ENCODE measurements around the gene COPRS. TPM values are rescaled to one million over a fixed set of nuclear protein-coding genes. Genes with fewer than 3 reads are reported as not detected.
"Not testable (repeated sequence)": the region's sequence is repeated elsewhere in the genome, so short reads cannot be mapped to it uniquely, and the experiment has no call there.

COPRS gene
- total RNA-seq, 2 experiments from 2014 or later, result 14.9 to 16.5 TPM

GRCh38 chr17:31819578-31819977 is 39.5 kb downstream of the COPRS start:
- Mint-ChIP-seq H3K27me3 (peaks cover 4% of the 10 kb centered on the region), H3K4me3 (no peak overlapping the region), H3K27ac (no peak overlapping the region), H3K4me1 (no peaks in the 10 kb centered on the region), H3K36me3 (ENCODE audit: low read depth) (no peaks in the 10 kb centered on the region), H3K9me3 (no peaks in the 10 kb centered on the region)
- ChIA-PET CTCF (no interaction called here), POLR2A (no interaction called here)
- DNase-seq, result no peak

DNA sequence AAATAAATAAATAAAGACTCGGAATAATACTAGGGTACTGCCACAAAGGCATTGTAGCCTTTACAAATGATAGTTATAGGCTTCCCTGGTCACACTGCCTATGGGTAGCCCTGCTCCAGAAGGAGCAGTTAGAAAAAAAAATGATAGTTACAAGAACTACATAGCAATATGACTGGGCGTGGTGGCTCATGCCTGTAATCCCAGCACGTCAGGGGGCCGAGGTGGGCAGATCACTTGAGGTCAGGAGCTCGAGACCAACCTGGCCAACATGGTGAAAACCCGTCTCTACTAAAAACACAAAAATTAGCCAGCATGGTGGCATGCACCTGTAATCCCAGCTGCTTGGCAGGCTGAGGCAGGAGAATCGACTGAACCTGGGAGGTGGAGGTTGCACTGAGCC is 40.2 kb downstream of the COPRS start:
- H3K27ac Mint-ChIP-seq; DNase-seq; CTCF ChIA-PET; H3K4me3 Mint-ChIP-seq; H3K9me3 Mint-ChIP-seq; H3K27me3 Mint-ChIP-seq; H3K36me3 Mint-ChIP-seq (ENCODE audit: low read depth); POLR2A ChIA-PET; H3K4me1 Mint-ChIP-seq: not testable (repeated sequence)

GRCh38 chr17:31815212-31815730 is 43.8 kb downstream of the COPRS start:
- no peak overlapping the region for H3K27ac Mint-ChIP-seq
- DNase-seq, result no peak
- POLR2A ChIA-PET, result no interaction called here
- peaks cover 8% of the 10 kb centered on the region for H3K27me3 Mint-ChIP-seq
- H3K36me3 Mint-ChIP-seq (ENCODE audit: low read depth), result no peaks in the 10 kb centered on the region
- CTCF ChIA-PET, result no interaction called here
- H3K4me1 Mint-ChIP-seq, result no peaks in the 10 kb centered on the region
- no peaks in the 10 kb centered on the region for H3K9me3 Mint-ChIP-seq
- no peak overlapping the region for H3K4me3 Mint-ChIP-seq

GRCh38 chr17:31811101-31811500 is 47.9 kb downstream of the COPRS start:
- H3K36me3 Mint-ChIP-seq (ENCODE audit: low read depth), result no peaks in the 10 kb centered on the region
- ChIA-PET POLR2A (no interaction called here), CTCF (no interaction called here)
- H3K4me3 Mint-ChIP-seq, result no peak overlapping the region
- no peak for DNase-seq
- H3K27ac Mint-ChIP-seq, result no peak overlapping the region
- peaks cover 9% of the 10 kb centered on the region for H3K27me3 Mint-ChIP-seq
- H3K4me1 Mint-ChIP-seq, result no peaks in the 10 kb centered on the region
- H3K9me3 Mint-ChIP-seq, result no peaks in the 10 kb centered on the region

GRCh38 chr17:31809876-31810275 is 49.2 kb downstream of the COPRS start:
- H3K9me3 Mint-ChIP-seq; POLR2A ChIA-PET; H3K4me3 Mint-ChIP-seq; CTCF ChIA-PET; H3K4me1 Mint-ChIP-seq; DNase-seq; H3K36me3 Mint-ChIP-seq (ENCODE audit: low read depth); H3K27ac Mint-ChIP-seq; H3K27me3 Mint-ChIP-seq: not testable (repeated sequence)

DNA sequence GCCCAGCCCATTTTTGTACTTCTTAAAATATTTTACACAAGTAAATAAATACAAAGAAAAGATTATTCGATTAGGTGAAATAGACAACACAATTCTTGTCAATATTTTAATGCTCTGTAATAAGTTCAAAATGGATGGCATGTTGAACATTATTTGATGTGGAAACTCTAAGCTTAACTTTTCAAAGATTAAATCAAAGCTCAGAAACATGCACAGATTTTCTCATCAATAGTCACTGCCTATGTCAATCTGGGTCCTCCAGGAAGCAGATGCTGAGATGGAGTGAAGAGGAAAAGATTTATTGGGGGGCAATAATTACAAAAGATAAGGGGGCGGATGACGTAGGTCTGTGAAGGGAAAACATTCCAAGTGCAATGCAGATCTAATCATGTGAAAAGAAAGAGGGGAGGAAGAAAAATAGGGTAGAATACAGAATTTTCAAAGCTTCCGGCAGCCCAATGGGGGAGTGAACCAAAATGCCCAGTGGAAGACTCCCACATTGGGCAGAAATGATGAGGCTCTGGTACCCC is 50.5 kb downstream of the COPRS start:
- Mint-ChIP-seq H3K4me3 (no peak overlapping the region), H3K36me3 (ENCODE audit: low read depth) (no peaks in the 10 kb centered on the region), H3K9me3 (no peaks in the 10 kb centered on the region), H3K27ac (no peak overlapping the region), H3K27me3 (peaks cover 9% of the 10 kb centered on the region), H3K4me1 (no peaks in the 10 kb centered on the region)
- POLR2A ChIA-PET, result no interaction called here
- CTCF ChIA-PET, result no interaction called here
- DNase-seq, result no peak

- Mint-ChIP-seq H3K27me3 (peaks cover 8% of the 10 kb centered on the region), H3K36me3 (ENCODE audit: low read depth) (no peaks in the 10 kb centered on the region), H3K4me3 (no peak overlapping the region), H3K27ac (no peak overlapping the region), H3K4me1 (no peaks in the 10 kb centered on the region), H3K9me3 (no peaks in the 10 kb centered on the region)
- ChIA-PET POLR2A (no interaction called here), CTCF (no interaction called here)
- DNase-seq, result no peak
Measured at GRCh38 chr17:31807846-31808245, 51.2 kb downstream of the COPRS start.

GRCh38 chr17:31806921-31807320 is 52.1 kb downstream of the COPRS start:
- Mint-ChIP-seq H3K9me3 (no peaks in the 10 kb centered on the region), H3K27ac (no peak overlapping the region), H3K4me3 (no peak overlapping the region), H3K4me1 (no peaks in the 10 kb centered on the region), H3K36me3 (ENCODE audit: low read depth) (no peaks in the 10 kb centered on the region), H3K27me3 (peaks cover 8% of the 10 kb centered on the region)
- ChIA-PET CTCF (interaction anchor here (0.7 kb wide), 1 partner anchor 616 kb away, joined by 3 read pairs; no protein-coding TSS in a partner anchor), POLR2A (no interaction called here)
- no peak for DNase-seq

DNA sequence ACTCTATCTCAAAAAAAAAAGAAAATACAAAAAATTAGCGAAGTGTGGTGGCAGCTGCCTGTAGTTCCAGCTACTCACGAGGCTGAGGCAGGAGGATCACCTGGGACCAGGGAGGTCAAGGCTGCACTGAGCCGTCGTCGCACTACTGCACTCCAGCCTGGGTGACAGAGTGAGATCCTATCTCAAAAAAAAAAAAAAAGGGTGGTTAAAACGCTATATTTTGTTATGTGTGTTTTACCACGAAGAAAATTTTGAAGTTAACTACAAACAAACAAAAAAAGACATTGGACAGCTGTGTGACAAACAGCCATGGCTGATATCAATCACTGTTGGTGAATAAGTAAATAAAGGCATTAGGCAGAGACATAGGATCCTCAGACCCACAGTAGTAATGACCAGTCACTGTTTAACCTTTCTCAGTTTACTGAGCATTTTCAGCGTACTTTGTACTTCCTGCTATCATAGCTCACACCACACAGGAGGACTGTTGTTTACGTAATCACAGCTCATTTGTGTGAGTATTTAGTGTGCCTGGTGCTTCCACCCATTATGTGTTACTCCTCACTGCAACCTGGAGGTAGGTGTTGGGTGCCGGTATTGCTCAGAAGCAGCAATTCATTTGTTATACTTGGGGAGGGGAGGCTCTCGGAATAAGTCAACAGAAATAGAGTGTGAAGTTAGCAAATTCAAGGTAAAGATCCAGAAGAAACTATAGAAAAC is 55.4 kb downstream of the COPRS start:
- ChIA-PET POLR2A (no interaction called here), CTCF (no interaction called here)
- no peaks in the 10 kb centered on the region for H3K36me3 Mint-ChIP-seq (ENCODE audit: low read depth)
- no peak overlapping the region for H3K4me3 Mint-ChIP-seq
- no peak overlapping the region for H3K27ac Mint-ChIP-seq
- DNase-seq, result no peak
- no peaks in the 10 kb centered on the region for H3K4me1 Mint-ChIP-seq
- H3K27me3 Mint-ChIP-seq, result peaks cover 5% of the 10 kb centered on the region
- no peaks in the 10 kb centered on the region for H3K9me3 Mint-ChIP-seq

DNA sequence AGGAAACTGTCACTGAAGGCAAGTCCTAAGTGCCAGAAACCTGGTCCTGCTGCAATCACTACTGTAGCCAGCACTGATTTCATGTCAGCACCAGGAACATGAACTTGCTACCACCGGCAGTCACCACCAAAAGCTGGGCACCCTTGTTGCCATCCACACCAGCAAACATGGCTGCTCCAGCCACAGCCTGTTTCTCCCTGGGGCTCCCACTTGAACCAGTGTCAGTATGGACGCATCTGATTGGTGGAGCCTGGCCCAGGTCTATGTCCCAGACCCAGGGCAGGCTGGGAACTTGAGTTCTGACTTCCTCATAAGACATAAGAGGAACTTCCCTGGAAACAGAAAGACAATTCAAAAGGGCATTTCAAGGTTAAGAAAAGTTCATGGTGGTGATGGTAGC is 56.5 kb downstream of the COPRS start:
- no peaks in the 10 kb centered on the region for H3K9me3 Mint-ChIP-seq
- no peak for DNase-seq
- no peak overlapping the region for H3K27ac Mint-ChIP-seq
- H3K4me3 Mint-ChIP-seq, result no peak overlapping the region
- H3K36me3 Mint-ChIP-seq (ENCODE audit: low read depth), result no peaks in the 10 kb centered on the region
- ChIA-PET POLR2A (no interaction called here), CTCF (no interaction called here)
- H3K4me1 Mint-ChIP-seq, result no peaks in the 10 kb centered on the region
- H3K27me3 Mint-ChIP-seq, result peaks cover 3% of the 10 kb centered on the region

Other genes starting within 250 kb of the COPRS start
- 10 to 100 TPM; 67.3 to 73.0 TPM for gene UTP6, start 42.5 kb upstream of the COPRS start, total RNA-seq
- 10 to 100 TPM; 60.1 to 61.2 TPM for gene SUZ12, start 77.8 kb upstream of the COPRS start, total RNA-seq
- 10 to 100 TPM; 41.1 to 44.9 TPM for gene LRRC37B, start 148.1 kb upstream of the COPRS start, total RNA-seq